ENCODE measurements around the gene PPIF.

The PPIF gene

DNA sequence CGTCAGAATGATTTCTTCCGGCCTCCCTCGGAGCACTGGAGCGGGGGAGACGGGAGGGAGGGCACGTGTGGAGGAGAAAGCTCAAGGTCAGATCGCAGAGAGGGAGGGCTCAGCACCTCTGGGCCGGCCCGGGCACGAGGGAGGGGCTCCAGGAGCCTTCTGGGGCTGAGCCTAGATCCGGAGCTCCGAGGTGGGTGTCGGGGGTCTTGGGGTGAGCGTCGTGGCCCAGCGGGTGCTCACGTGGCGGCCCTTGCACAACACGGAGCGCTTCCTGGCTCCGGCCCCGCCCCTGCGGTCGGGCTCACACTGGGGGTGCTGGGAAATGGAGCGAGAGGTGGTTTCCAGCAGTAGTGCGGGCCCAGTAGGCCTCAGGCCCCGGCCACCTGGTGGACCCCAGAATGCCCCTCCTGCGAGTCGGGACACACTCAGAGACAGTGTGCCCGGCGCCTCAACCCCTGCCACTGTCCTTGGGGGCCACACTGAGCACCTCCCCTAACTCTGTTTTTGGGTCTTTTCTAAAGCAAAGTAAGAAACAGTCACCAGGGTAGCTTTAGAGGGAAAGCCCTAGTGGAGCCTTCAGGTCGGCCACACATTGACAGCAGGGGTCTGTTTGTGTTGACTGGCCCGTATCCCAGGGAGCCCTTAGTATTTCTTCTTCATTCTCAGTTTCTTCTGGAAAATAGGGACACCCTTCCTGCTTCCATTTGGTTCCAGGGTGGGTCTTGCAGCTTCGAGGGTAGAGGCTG, 798 bp downstream of the PPIF start:
- peak; percentile 79 for DNase-seq
- peak overlapping the region; percentile 83 for H2BK120ac ChIP-seq (ENCODE audit: low read depth, low read length)
- peaks cover 43 to 45% of the 10 kb centered on the region in 2 experiments for H3K36me3 ChIP-seq (ENCODE audit: control insufficient read depth in 1 of 2, insufficient read depth in 2 of 2, low read depth in 1 of 2, low read length in 2 of 2)
- peaks cover 35% of the 10 kb centered on the region for H3K79me1 ChIP-seq (replicated peaks; ENCODE audit: low read length, poor library complexity, severe bottlenecking)
- peaks cover 37% of the 10 kb centered on the region for H3K4me1 ChIP-seq (ENCODE audit: control insufficient read depth, insufficient read depth, low read depth, low read length)
- no peaks in the 10 kb centered on the region for H3K9me3 ChIP-seq (ENCODE audit: control insufficient read depth, low read length)
- peak overlapping the region; percentile 88 for H2BK5ac ChIP-seq (ENCODE audit: low read depth, low read length, poor library complexity, severe bottlenecking)
- peak overlapping the region; percentile 76 to 98 for H3K14ac ChIP-seq (ENCODE audit: low read length in 2 of 2)
- H2AK5ac ChIP-seq (ENCODE audit: low read length, severe bottlenecking), result peak overlapping the region; percentile 68
- H4K8ac ChIP-seq (ENCODE audit: low read length), result peak overlapping the region; percentile 83
- peak overlapping the region; percentile 90 for H4K91ac ChIP-seq (ENCODE audit: low read length)
- peak overlapping the region; percentile 94 to 95 for H3K4ac ChIP-seq (ENCODE audit: low read depth in 1 of 2, low read length in 2 of 2)
- H3K23ac ChIP-seq (ENCODE audit: low read length in 2 of 2), result peak overlapping the region in 1 of 2 experiments; percentile 97
- peak overlapping the region; percentile 43 for H3K27ac ChIP-seq (ENCODE audit: low read length, poor library complexity, severe bottlenecking)
- H3K27me3 ChIP-seq (ENCODE audit: control insufficient read depth in 1 of 2, insufficient read depth in 1 of 2, low read length in 2 of 2), result no peaks in the 10 kb centered on the region
- H3K18ac ChIP-seq (ENCODE audit: low read depth in 1 of 2, low read length in 2 of 2), result peak overlapping the region; percentile 97 to 98
- WGBS, result 8% methylated on average over 34 of the region's 34 CpGs
- peak overlapping the region; percentile 85 to 90 for H3K4me3 ChIP-seq (ENCODE audit: insufficient read depth in 1 of 2, low read depth in 1 of 2, low read length in 2 of 2)
- peak overlapping the region in 1 of 2 experiments; percentile 55 for H2BK12ac ChIP-seq (ENCODE audit: low read length in 2 of 2)
- peak overlapping the region; percentile 96 for H3K9ac ChIP-seq (ENCODE audit: low read length)
- peak overlapping the region; percentile 43 for H2AFZ ChIP-seq (ENCODE audit: low read depth, low read length)
- H3K4me2 ChIP-seq (ENCODE audit: low read length, poor library complexity, severe bottlenecking), result peak overlapping the region; percentile 98
- H2BK15ac ChIP-seq (ENCODE audit: low read depth, poor library complexity, severe bottlenecking), result peak overlapping the region; percentile 93

DNA sequence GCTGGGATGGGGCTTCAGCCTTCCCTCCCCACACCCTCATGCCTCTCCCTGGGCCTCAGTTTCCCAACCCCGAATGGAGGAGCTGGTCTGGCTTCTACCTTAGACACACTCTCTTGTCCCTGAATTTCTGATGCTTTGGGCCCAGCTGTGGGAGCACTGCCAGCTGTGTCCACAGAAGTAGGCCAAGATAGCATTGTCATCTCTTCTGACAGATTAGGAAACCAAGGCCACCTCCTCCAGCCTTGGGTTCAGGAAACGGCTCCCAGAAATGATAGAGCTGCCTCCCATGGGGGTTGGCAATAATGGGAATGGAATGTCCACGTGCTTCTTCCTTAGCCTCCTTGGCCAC, 1.3 kb downstream of the PPIF start:
- Histone ChIP-seq H3K9ac (ENCODE audit: low read length) (peak overlapping the region; percentile 96), H3K9me3 (ENCODE audit: control insufficient read depth, low read length) (no peaks in the 10 kb centered on the region), H4K91ac (ENCODE audit: low read length) (no peak overlapping the region), H3K27ac (ENCODE audit: low read length, poor library complexity, severe bottlenecking) (no peak overlapping the region), H4K8ac (ENCODE audit: low read length) (peak overlapping the region; percentile 12), H2AK5ac (ENCODE audit: low read length, severe bottlenecking) (peak overlapping the region; percentile 68), H3K4me2 (ENCODE audit: low read length, poor library complexity, severe bottlenecking) (peak overlapping the region; percentile 98), H3K27me3 (ENCODE audit: control insufficient read depth in 1 of 2, insufficient read depth in 1 of 2, low read length in 2 of 2) (no peaks in the 10 kb centered on the region), H3K4me3 (ENCODE audit: insufficient read depth in 1 of 2, low read depth in 1 of 2, low read length in 2 of 2) (peak overlapping the region in 1 of 2 experiments; percentile 90), H2BK15ac (ENCODE audit: low read depth, poor library complexity, severe bottlenecking) (no peak overlapping the region), H2BK5ac (ENCODE audit: low read depth, low read length, poor library complexity, severe bottlenecking) (no peak overlapping the region), H3K23ac (ENCODE audit: low read length in 2 of 2) (no peak overlapping the region), H2AFZ (ENCODE audit: low read depth, low read length) (no peak overlapping the region), H2BK120ac (ENCODE audit: low read depth, low read length) (peak overlapping the region; percentile 21), H3K79me1 (replicated peaks; ENCODE audit: low read length, poor library complexity, severe bottlenecking) (peaks cover 39% of the 10 kb centered on the region), H3K36me3 (ENCODE audit: control insufficient read depth in 1 of 2, insufficient read depth in 2 of 2, low read depth in 1 of 2, low read length in 2 of 2) (peaks cover 48 to 50% of the 10 kb centered on the region in 2 experiments), H2BK12ac (ENCODE audit: low read length in 2 of 2) (no peak overlapping the region), H3K18ac (ENCODE audit: low read depth in 1 of 2, low read length in 2 of 2) (peak overlapping the region; percentile 97 to 98), H3K14ac (ENCODE audit: low read length in 2 of 2) (peak overlapping the region in 1 of 2 experiments; percentile 9), H3K4ac (ENCODE audit: low read depth in 1 of 2, low read length in 2 of 2) (peak overlapping the region in 1 of 2 experiments; percentile 70), H3K4me1 (ENCODE audit: control insufficient read depth, insufficient read depth, low read depth, low read length) (peaks cover 37% of the 10 kb centered on the region)
- DNase-seq, result no peak
- 100% methylated on average over 1 of the region's 3 CpGs for WGBS

DNA sequence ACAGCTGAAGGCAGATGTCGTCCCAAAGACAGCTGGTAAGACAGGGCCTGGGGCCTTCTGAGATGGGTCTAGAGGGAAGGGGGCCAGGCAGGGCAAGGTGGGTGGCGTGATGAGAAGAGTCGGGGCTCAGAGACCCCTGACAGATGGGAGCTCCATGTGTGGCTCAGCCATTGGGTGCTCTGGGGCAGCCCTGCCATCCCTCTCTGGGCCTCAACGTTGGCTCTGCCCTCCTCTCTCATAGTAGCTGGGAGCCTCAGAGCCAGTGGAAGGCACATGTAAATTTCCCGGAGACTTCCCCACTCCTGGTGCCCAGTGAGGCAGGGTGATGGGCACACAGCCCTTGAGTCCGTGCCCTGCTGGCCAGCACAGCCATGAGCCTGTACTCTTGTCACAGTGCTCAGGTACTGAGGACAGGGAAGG, 1.8 kb downstream of the PPIF start:
- Histone ChIP-seq H2AFZ (ENCODE audit: low read depth, low read length) (no peak overlapping the region), H2BK120ac (ENCODE audit: low read depth, low read length) (no peak overlapping the region), H3K9ac (ENCODE audit: low read length) (peak overlapping the region; percentile 96), H3K4me2 (ENCODE audit: low read length, poor library complexity, severe bottlenecking) (peak overlapping the region; percentile 98), H3K36me3 (ENCODE audit: control insufficient read depth in 1 of 2, insufficient read depth in 2 of 2, low read depth in 1 of 2, low read length in 2 of 2) (peaks cover 53 to 55% of the 10 kb centered on the region in 2 experiments), H3K27ac (ENCODE audit: low read length, poor library complexity, severe bottlenecking) (no peak overlapping the region), H4K8ac (ENCODE audit: low read length) (no peak overlapping the region), H3K4ac (ENCODE audit: low read depth in 1 of 2, low read length in 2 of 2) (peak overlapping the region in 1 of 2 experiments; percentile 70), H2BK5ac (ENCODE audit: low read depth, low read length, poor library complexity, severe bottlenecking) (no peak overlapping the region), H3K4me1 (ENCODE audit: control insufficient read depth, insufficient read depth, low read depth, low read length) (peaks cover 37% of the 10 kb centered on the region), H3K79me1 (replicated peaks; ENCODE audit: low read length, poor library complexity, severe bottlenecking) (peaks cover 42% of the 10 kb centered on the region), H2BK15ac (ENCODE audit: low read depth, poor library complexity, severe bottlenecking) (peak overlapping the region; percentile 36), H3K14ac (ENCODE audit: low read length in 2 of 2) (peak overlapping the region in 1 of 2 experiments; percentile 9), H3K4me3 (ENCODE audit: insufficient read depth in 1 of 2, low read depth in 1 of 2, low read length in 2 of 2) (peak overlapping the region in 1 of 2 experiments; percentile 90), H3K27me3 (ENCODE audit: control insufficient read depth in 1 of 2, insufficient read depth in 1 of 2, low read length in 2 of 2) (no peaks in the 10 kb centered on the region), H3K23ac (ENCODE audit: low read length in 2 of 2) (no peak overlapping the region), H2BK12ac (ENCODE audit: low read length in 2 of 2) (no peak overlapping the region), H3K18ac (ENCODE audit: low read depth in 1 of 2, low read length in 2 of 2) (peak overlapping the region in 1 of 2 experiments; percentile 33), H3K9me3 (ENCODE audit: control insufficient read depth, low read length) (no peaks in the 10 kb centered on the region), H2AK5ac (ENCODE audit: low read length, severe bottlenecking) (peak overlapping the region; percentile 68), H4K91ac (ENCODE audit: low read length) (peak overlapping the region; percentile 40)
- DNase-seq, result no peak
- WGBS, result 97% methylated on average over 6 of the region's 6 CpGs

DNA sequence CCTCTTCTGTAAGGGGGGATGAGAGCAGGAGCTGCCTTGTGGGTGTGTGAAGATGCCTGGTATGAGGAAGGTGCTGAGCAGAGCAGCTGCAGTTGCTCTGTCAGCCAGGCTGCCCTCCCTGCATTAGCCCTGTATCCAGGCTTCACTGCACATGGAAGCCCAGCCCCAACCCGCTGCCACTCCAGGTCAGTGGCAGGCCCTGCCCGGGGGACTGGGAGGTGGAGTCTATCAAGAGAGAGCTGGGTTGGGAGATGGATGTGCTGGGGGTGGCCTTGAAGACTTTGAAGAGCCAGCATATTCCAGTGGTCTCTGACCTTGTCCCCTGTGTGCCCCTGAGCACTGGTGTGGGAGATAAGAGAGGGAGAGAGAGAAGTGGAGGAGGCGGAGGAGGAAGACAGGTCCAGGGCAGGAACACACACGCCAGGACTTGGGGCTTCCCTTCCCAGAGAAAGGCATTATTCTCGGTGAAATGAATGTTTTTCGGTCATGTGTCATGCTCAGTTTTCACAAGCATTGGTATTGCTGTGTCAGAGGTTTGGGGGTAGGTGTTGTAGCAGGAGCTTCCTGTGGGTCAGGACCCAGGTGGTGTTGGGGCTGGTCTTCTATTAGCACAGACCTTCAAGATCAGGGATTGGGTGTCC, 2.6 kb downstream of the PPIF start:
- peak overlapping the region in 1 of 2 experiments; percentile 45 for H3K14ac ChIP-seq (ENCODE audit: low read length in 2 of 2)
- no peaks in the 10 kb centered on the region for H3K9me3 ChIP-seq (ENCODE audit: control insufficient read depth, low read length)
- no peak overlapping the region for H3K4ac ChIP-seq (ENCODE audit: low read depth in 1 of 2, low read length in 2 of 2)
- H3K4me3 ChIP-seq (ENCODE audit: insufficient read depth in 1 of 2, low read depth in 1 of 2, low read length in 2 of 2), result peak overlapping the region in 1 of 2 experiments; percentile 90
- H2AFZ ChIP-seq (ENCODE audit: low read depth, low read length), result no peak overlapping the region
- DNase-seq, result no peak
- peak overlapping the region in 1 of 2 experiments; percentile 8 for H2BK12ac ChIP-seq (ENCODE audit: low read length in 2 of 2)
- peaks cover 47% of the 10 kb centered on the region for H3K79me1 ChIP-seq (replicated peaks; ENCODE audit: low read length, poor library complexity, severe bottlenecking)
- 94% methylated on average over 6 of the region's 6 CpGs for WGBS
- no peak overlapping the region for H2BK5ac ChIP-seq (ENCODE audit: low read depth, low read length, poor library complexity, severe bottlenecking)
- peak overlapping the region; percentile 96 for H3K9ac ChIP-seq (ENCODE audit: low read length)
- H2AK5ac ChIP-seq (ENCODE audit: low read length, severe bottlenecking), result no peak overlapping the region
- H3K4me1 ChIP-seq (ENCODE audit: control insufficient read depth, insufficient read depth, low read depth, low read length), result peaks cover 37% of the 10 kb centered on the region
- peak overlapping the region in 1 of 2 experiments; percentile 35 for H3K23ac ChIP-seq (ENCODE audit: low read length in 2 of 2)
- H3K18ac ChIP-seq (ENCODE audit: low read depth in 1 of 2, low read length in 2 of 2), result no peak overlapping the region
- H3K4me2 ChIP-seq (ENCODE audit: low read length, poor library complexity, severe bottlenecking), result no peak overlapping the region
- H3K36me3 ChIP-seq (ENCODE audit: control insufficient read depth in 1 of 2, insufficient read depth in 2 of 2, low read depth in 1 of 2, low read length in 2 of 2), result peaks cover 60 to 63% of the 10 kb centered on the region in 2 experiments
- H2BK120ac ChIP-seq (ENCODE audit: low read depth, low read length), result no peak overlapping the region
- no peak overlapping the region for H4K8ac ChIP-seq (ENCODE audit: low read length)
- H3K27me3 ChIP-seq (ENCODE audit: control insufficient read depth in 1 of 2, insufficient read depth in 1 of 2, low read length in 2 of 2), result no peaks in the 10 kb centered on the region
- H4K91ac ChIP-seq (ENCODE audit: low read length), result no peak overlapping the region
- no peak overlapping the region for H3K27ac ChIP-seq (ENCODE audit: low read length, poor library complexity, severe bottlenecking)
- H2BK15ac ChIP-seq (ENCODE audit: low read depth, poor library complexity, severe bottlenecking), result peak overlapping the region; percentile 8
